HepG2 (cell line): ENCODE measurements around the gene UTF1. TPM values are rescaled to one million over a fixed set of nuclear protein-coding genes. Genes with fewer than 3 reads are reported as not detected.

Source experiments
- ATAC-seq: fragments of 200-7000 bp; cut with Tn5 transposase; 3 replicates; pipeline ENCODE4 v1.9.1; 2020; ENCODE audit warnings: mild to moderate bottlenecking, moderate library complexity
- BruUV-seq: library from RNA; stranded (reverse); fragments of 400-500 nt; replicated peaks from 2 replicates; lab custom pipeline; 2021; lab: Mats Ljungman, UMichigan
- CTCF ChIA-PET: fragments of 300-600 bp; formaldehyde crosslinking; extraction: SDS; loops from one replicate; lab custom pipeline; 2021; ENCODE audit warnings: low total read pairs, inconsistent platforms, low intra/inter-chr PET ratio; lab: Yijun Ruan, JAX
- POLR2A ChIA-PET: fragments of 350-600 bp; sonication (Branson Sonifier 250); formaldehyde crosslinking; loops from one replicate; lab custom pipeline; 2020; ENCODE audit warnings: antibody characterized with exemption, inconsistent platforms; lab: Yijun Ruan, JAX
- DNase-seq: peaks from one replicate; pipeline ENCODE4 v3.0.0-alpha.2; 2015; ENCODE audit warnings: low spot score
- FAIRE-seq: peaks from 3 replicates; lab custom pipeline; 2011; peaks lifted over from hg19 to GRCh38; lab: Jason Lieb, UNC
- H2AFZ ChIP-seq: one replicate; pipeline ENCODE4 v1.6.1; 2011; ENCODE audit warnings: low read length, inconsistent platforms
- H3K27ac ChIP-seq: fragments of 300-600 bp; 3 replicates; pipeline ENCODE4 v1.8.0; 2011; ENCODE audit warnings: mixed run types, mild to moderate bottlenecking, mixed read lengths, low read length, inconsistent platforms; ENCODE audit not compliant: insufficient read depth; ENCODE audit errors: extremely low read length
- H3K27me3 ChIP-seq, 2 experiments: fragments of 200-600 bp in 1 of 2; 2 replicates in 1 of 2; 3 replicates in 1 of 2; pipeline versions ENCODE4 v1.6.0 to v1.8.0; 2011; ENCODE audit warnings: low read length in 2 of 2, mild to moderate bottlenecking in 2 of 2, moderate library complexity in 2 of 2, inconsistent platforms in 1 of 2; ENCODE audit not compliant: insufficient read depth in 2 of 2, control insufficient read depth in 1 of 2
- H3K36me3 ChIP-seq, 2 experiments: fragments of 200-600 bp in 1 of 2; replicated peaks in 1 of 2; 2 replicates in 1 of 2; 3 replicates in 1 of 2; pipeline versions ENCODE4 v1.5.1 to v1.8.0; 2011; ENCODE audit warnings: low read length in 2 of 2, inconsistent platforms in 1 of 2; ENCODE audit not compliant: insufficient read depth in 2 of 2, control insufficient read depth in 1 of 2
- H3K4me1 ChIP-seq: 2 replicates; pipeline ENCODE4 v1.5.1; 2012; ENCODE audit warnings: low read length, inconsistent platforms; ENCODE audit not compliant: insufficient read depth
- H3K4me2 ChIP-seq: 2 replicates; pipeline ENCODE4 v1.6.0; 2011; ENCODE audit warnings: low read depth, low read length, inconsistent platforms
- H3K4me3 ChIP-seq, 3 experiments: fragments of 200-600 bp in 1 of 3; sonication (generic), shearing (Covaris generic) in 1 of 3; replicated peaks in 1 of 3; 2 replicates each; pipeline ENCODE4 v1.5.1; 2011 to 2016; ENCODE audit warnings: low read length in 3 of 3, inconsistent platforms in 2 of 3, low read depth in 2 of 3, mild to moderate bottlenecking in 2 of 3, control low read depth in 1 of 3, mixed read lengths in 1 of 3; ENCODE audit not compliant: insufficient read depth in 1 of 3
- H3K79me2 ChIP-seq: one replicate; pipeline ENCODE4 v1.6.1; 2011; ENCODE audit warnings: low read length, inconsistent platforms; ENCODE audit not compliant: insufficient read depth
- H3K9ac ChIP-seq: 2 replicates; pipeline ENCODE4 v1.6.0; 2011; ENCODE audit warnings: mild to moderate bottlenecking, low read depth, low read length, inconsistent platforms; ENCODE audit not compliant: insufficient read depth
- H3K9me3 ChIP-seq: 2 replicates; pipeline ENCODE4 v1.5.1; 2012; ENCODE audit warnings: mild to moderate bottlenecking, low read length
- H4K20me1 ChIP-seq: 2 replicates; pipeline ENCODE4 v1.6.0; 2011; ENCODE audit warnings: inconsistent platforms, mild to moderate bottlenecking, low read length, moderate library complexity; ENCODE audit not compliant: insufficient read depth
- HOXA3 ChIP-seq: sonication (generic); formaldehyde crosslinking; IDR thresholded peaks from 2 replicates; pipeline ENCODE4 v1.5.0; 2020; ENCODE audit warnings: missing genetic modification reagents
- HOXA5 ChIP-seq: sonication (generic); formaldehyde crosslinking; IDR thresholded peaks from 2 replicates; pipeline ENCODE4 v1.4.0; 2020; ENCODE audit warnings: missing genetic modification reagents
- MAZ ChIP-seq, 2 experiments: sonication (generic) in 1 of 2; formaldehyde crosslinking in 1 of 2; IDR thresholded peaks; 2 replicates each; pipeline versions ENCODE4 v1.5.0 to v1.6.1; 2012 to 2020; ENCODE audit warnings: low read depth in 2 of 2, mild to moderate bottlenecking in 2 of 2, borderline replicate concordance in 1 of 2, improper control_type of control experiment in 1 of 2, low read length in 1 of 2, missing genetic modification reagents in 1 of 2, moderate library complexity in 1 of 2
- MEIS1 ChIP-seq: sonication (generic); formaldehyde crosslinking; IDR thresholded peaks from 2 replicates; pipeline ENCODE4 v1.9.0; 2021; ENCODE audit warnings: mild to moderate bottlenecking, missing genetic modification reagents, moderate library complexity, borderline replicate concordance
- ZBTB1 ChIP-seq: sonication (generic); formaldehyde crosslinking; IDR thresholded peaks from 2 replicates; pipeline ENCODE4 v1.4.0; 2020; ENCODE audit warnings: missing genetic modification reagents, borderline replicate concordance
- ZNF121 ChIP-seq: sonication (generic); formaldehyde crosslinking; IDR thresholded peaks from 2 replicates; pipeline ENCODE4 v1.5.0; 2020; ENCODE audit warnings: mild to moderate bottlenecking, missing genetic modification reagents
- ZNF274 ChIP-seq: sonication (generic); formaldehyde crosslinking; IDR thresholded peaks from 2 replicates; pipeline ENCODE4 v1.5.1; 2020; ENCODE audit warnings: mild to moderate bottlenecking, missing genetic modification reagents
- ZNF616 ChIP-seq: sonication (generic); formaldehyde crosslinking; IDR thresholded peaks from 2 replicates; pipeline ENCODE4 v1.5.0; 2020; ENCODE audit warnings: low read depth, mild to moderate bottlenecking, missing genetic modification reagents
- ZSCAN12 ChIP-seq: sonication (generic); formaldehyde crosslinking; IDR thresholded peaks from 2 replicates; pipeline ENCODE4 v1.9.0; 2021; ENCODE audit warnings: mild to moderate bottlenecking, missing genetic modification reagents
- WGBS: methylation state at CpG from one replicate; pipeline ENCODE4 v1.1.6; 2017; ENCODE audit warnings: low lambda C conversion rate; 5-methylcytosine and 5-hydroxymethylcytosine counted together
- in situ Hi-C: cut with HindIII; loops from 2 replicates; pipeline ENCODE4 v1.10.0; 2017; ENCODE audit warnings: low pct_unique_long_range_greater_than_20kb; ENCODE audit not compliant: extremely low pct_ligation_motif_present
- intact Hi-C: fragments of 100-400 bp; cut with micrococcal nuclease; formaldehyde crosslinking; loops from one replicate; pipeline ENCODE4 v1.10.0; 2022; ENCODE audit not compliant: unreplicated experiment
- polyA plus RNA-seq, 8 experiments: library from polyadenylated mRNA; depleted of rRNA in 3 of 8; stranded (reverse) in 7 of 8; unstranded in 1 of 8; fragments of >200 nt; fragmentation: Illumina TruSeq in 4 of 8; extraction: Trizol in 4 of 8; gene quantifications; 2 replicates each; pipeline versions ENCODE4 v1.2.1 to v1.2.3, GENCODE V29; 2011 to 2016; ENCODE audit warnings: low read depth in 4 of 8, missing spikeins in 1 of 8, mixed read lengths in 1 of 8; ENCODE audit not compliant: insufficient read depth in 1 of 8
- total RNA-seq, 5 experiments: library from RNA; depleted of rRNA; stranded (reverse); fragments of >200 nt; fragmentation: Illumina TruSeq; extraction: Trizol; gene quantifications; 2 replicates each; pipeline ENCODE4 v1.2.3, GENCODE V29; 2016; ENCODE audit warnings: low read depth in 1 of 5
- TF ChIP-seq, protein P1 (sequence below): sonication (generic); formaldehyde crosslinking; IDR thresholded peaks from 2 replicates; pipeline ENCODE4 v1.8.1; 2023; ENCODE audit warnings: mild to moderate bottlenecking, inconsistent platforms, moderate library complexity, missing genetic modification reagents, borderline replicate concordance
- TF ChIP-seq, protein P2 (sequence below): sonication (generic); formaldehyde crosslinking; IDR thresholded peaks from 2 replicates; pipeline ENCODE4 v1.4.0; 2020; ENCODE audit warnings: missing genetic modification reagents, borderline replicate concordance
- TF ChIP-seq, protein P3 (sequence below): sonication (generic); formaldehyde crosslinking; conservative IDR thresholded peaks from 2 replicates; pipeline ENCODE4 v1.4.0; 2020; ENCODE audit warnings: missing genetic modification reagents
- TF ChIP-seq, protein P4 (sequence below): sonication (generic); formaldehyde crosslinking; conservative IDR thresholded peaks from 2 replicates; pipeline ENCODE4 v1.4.0; 2020; ENCODE audit warnings: missing genetic modification reagents

UTF1 gene
- total and polyA plus RNA-seq, 2 of the 13 experiments (the other 11 are each of a cell fraction or from before 2014, with no cell fraction given): not detected

DNA sequence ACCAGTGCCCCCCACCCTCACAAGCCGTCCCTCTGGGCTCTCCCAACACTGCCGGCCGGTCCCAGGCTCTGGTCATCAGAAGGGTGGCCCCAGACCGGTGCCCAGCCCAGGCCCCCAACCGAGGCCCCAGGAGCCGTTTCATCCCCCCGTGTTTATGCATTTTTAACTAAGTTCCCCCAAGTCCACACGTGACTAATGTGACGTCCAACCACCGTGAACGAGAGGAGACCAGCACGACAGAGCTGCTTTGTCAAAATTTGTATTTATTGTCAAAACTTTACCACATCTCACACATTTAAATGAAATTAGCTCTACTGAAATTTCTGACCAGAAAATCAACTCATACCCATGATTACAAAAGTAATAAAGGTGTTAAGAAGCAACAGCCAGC, 16.2 kb downstream of the UTF1 start:
- BruUV-seq: no TSS peak
- H3K27me3 ChIP-seq: peaks cover 27 to 69% of the 10 kb centered on the region in 2 experiments
- no peak overlapping the region for H3K4me3 ChIP-seq
- no peaks in the 10 kb centered on the region for H3K79me2 ChIP-seq
- no peak overlapping the region for H3K27ac ChIP-seq
- no peaks in the 10 kb centered on the region for H3K9me3 ChIP-seq
- intact Hi-C loops (no loop called here), in situ Hi-C loops (no loop called here)
- ATAC-seq (no peak), FAIRE-seq (no peak), DNase-seq (no peak)
- peaks cover 33% of the 10 kb centered on the region for H3K4me1 ChIP-seq
- no peak overlapping the region for H3K4me2 ChIP-seq
- no peaks in the 10 kb centered on the region for H3K36me3 ChIP-seq
- H3K9ac ChIP-seq: no peak overlapping the region
- POLR2A ChIA-PET: no interaction called here
- 35% methylated on average over 9 of the region's 12 CpGs for WGBS
- no peak overlapping the region for H2AFZ ChIP-seq
- CTCF ChIA-PET: no interaction called here
- H4K20me1 ChIP-seq: no peaks in the 10 kb centered on the region
- TF ChIP-seq ZSCAN12 (CRISPR knock-in tag): no peak
- no peak for TF ChIP-seq MAZ (IDR thresholded peaks at IDR 0.05; ENCODE audit: borderline replicate concordance, low read depth, low read length)
- no peak for TF ChIP-seq MAZ (CRISPR knock-in tag; IDR thresholded peaks at IDR 0.05; ENCODE audit: low read depth)
- no peak for TF ChIP-seq ZNF121 (CRISPR knock-in tag)
- TF ChIP-seq ZBTB1 (CRISPR knock-in tag): no peak
- no peak for TF ChIP-seq HOXA3
- TF ChIP-seq, protein P1, sequence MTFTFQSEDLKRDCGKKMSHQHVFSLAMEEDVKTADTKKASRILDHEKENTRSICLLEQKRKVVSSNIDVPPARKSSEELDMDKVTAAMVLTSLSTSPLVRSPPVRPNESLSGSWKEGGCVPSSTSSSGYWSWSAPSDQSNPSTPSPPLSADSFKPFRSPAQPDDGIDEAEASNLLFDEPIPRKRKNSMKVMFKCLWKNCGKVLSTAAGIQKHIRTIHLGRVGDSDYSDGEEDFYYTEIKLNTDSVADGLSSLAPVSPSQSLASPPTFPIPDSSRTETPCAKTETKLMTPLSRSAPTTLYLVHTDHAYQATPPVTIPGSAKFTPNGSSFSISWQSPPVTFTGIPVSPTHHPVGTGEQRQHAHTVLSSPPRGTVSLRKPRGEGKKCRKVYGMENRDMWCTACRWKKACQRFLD (CRISPR knock-in tag): no peak
- TF ChIP-seq, protein P2, sequence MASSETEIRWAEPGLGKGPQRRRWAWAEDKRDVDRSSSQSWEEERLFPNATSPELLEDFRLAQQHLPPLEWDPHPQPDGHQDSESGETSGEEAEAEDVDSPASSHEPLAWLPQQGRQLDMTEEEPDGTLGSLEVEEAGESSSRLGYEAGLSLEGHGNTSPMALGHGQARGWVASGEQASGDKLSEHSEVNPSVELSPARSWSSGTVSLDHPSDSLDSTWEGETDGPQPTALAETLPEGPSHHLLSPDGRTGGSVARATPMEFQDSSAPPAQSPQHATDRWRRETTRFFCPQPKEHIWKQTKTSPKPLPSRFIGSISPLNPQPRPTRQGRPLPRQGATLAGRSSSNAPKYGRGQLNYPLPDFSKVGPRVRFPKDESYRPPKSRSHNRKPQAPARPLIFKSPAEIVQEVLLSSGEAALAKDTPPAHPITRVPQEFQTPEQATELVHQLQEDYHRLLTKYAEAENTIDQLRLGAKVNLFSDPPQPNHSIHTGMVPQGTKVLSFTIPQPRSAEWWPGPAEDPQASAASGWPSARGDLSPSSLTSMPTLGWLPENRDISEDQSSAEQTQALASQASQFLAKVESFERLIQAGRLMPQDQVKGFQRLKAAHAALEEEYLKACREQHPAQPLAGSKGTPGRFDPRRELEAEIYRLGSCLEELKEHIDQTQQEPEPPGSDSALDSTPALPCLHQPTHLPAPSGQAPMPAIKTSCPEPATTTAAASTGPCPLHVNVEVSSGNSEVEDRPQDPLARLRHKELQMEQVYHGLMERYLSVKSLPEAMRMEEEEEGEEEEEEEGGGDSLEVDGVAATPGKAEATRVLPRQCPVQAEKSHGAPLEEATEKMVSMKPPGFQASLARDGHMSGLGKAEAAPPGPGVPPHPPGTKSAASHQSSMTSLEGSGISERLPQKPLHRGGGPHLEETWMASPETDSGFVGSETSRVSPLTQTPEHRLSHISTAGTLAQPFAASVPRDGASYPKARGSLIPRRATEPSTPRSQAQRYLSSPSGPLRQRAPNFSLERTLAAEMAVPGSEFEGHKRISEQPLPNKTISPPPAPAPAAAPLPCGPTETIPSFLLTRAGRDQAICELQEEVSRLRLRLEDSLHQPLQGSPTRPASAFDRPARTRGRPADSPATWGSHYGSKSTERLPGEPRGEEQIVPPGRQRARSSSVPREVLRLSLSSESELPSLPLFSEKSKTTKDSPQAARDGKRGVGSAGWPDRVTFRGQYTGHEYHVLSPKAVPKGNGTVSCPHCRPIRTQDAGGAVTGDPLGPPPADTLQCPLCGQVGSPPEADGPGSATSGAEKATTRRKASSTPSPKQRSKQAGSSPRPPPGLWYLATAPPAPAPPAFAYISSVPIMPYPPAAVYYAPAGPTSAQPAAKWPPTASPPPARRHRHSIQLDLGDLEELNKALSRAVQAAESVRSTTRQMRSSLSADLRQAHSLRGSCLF: no peak
- TF ChIP-seq HOXA5 (CRISPR knock-in tag): no peak
- TF ChIP-seq, protein P3, sequence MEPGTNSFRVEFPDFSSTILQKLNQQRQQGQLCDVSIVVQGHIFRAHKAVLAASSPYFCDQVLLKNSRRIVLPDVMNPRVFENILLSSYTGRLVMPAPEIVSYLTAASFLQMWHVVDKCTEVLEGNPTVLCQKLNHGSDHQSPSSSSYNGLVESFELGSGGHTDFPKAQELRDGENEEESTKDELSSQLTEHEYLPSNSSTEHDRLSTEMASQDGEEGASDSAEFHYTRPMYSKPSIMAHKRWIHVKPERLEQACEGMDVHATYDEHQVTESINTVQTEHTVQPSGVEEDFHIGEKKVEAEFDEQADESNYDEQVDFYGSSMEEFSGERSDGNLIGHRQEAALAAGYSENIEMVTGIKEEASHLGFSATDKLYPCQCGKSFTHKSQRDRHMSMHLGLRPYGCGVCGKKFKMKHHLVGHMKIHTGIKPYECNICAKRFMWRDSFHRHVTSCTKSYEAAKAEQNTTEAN: no peak
- TF ChIP-seq, protein P4, sequence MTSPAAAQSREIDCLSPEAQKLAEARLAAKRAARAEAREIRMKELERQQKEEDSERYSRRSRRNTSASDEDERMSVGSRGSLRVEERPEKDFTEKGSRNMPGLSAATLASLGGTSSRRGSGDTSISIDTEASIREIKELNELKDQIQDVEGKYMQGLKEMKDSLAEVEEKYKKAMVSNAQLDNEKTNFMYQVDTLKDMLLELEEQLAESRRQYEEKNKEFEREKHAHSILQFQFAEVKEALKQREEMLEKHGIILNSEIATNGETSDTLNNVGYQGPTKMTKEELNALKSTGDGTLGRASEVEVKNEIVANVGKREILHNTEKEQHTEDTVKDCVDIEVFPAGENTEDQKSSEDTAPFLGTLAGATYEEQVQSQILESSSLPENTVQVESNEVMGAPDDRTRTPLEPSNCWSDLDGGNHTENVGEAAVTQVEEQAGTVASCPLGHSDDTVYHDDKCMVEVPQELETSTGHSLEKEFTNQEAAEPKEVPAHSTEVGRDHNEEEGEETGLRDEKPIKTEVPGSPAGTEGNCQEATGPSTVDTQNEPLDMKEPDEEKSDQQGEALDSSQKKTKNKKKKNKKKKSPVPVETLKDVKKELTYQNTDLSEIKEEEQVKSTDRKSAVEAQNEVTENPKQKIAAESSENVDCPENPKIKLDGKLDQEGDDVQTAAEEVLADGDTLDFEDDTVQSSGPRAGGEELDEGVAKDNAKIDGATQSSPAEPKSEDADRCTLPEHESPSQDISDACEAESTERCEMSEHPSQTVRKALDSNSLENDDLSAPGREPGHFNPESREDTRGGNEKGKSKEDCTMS (CRISPR knock-in tag): no peak
- TF ChIP-seq MEIS1 (CRISPR knock-in tag): no peak
- TF ChIP-seq ZNF274 (CRISPR knock-in tag): no peak
- TF ChIP-seq ZNF616: no peak
